DOHH2 (cell line): ENCODE measurements around the gene ASXL1.
A peak's percentile ranks its signal among the peaks of the same experiment; 100 is the strongest.

Experiments
- H3F3A ChIP-seq: fragments of 200-600 bp; sonication (generic), shearing (Covaris generic); 2 replicates; pipeline ENCODE4 v1.6.0; 2016; ENCODE audit warnings: antibody characterized with exemption, mild to moderate bottlenecking; ENCODE audit not compliant: control insufficient read depth, insufficient read depth
- H3K27ac ChIP-seq: fragments of 200-600 bp; sonication (generic); 2 replicates; pipeline ENCODE4 v1.5.1; 2014; ENCODE audit warnings: low read depth, mild to moderate bottlenecking, low read length, moderate library complexity
- H3K27me3 ChIP-seq: fragments of 200-600 bp; sonication (generic); 2 replicates; pipeline ENCODE4 v1.6.1; 2014; ENCODE audit warnings: mild to moderate bottlenecking, low read length, mixed read lengths; ENCODE audit not compliant: control insufficient read depth
- H3K36me3 ChIP-seq: fragments of 200-600 bp; sonication (generic); 2 replicates; pipeline ENCODE4 v1.6.1; 2014; ENCODE audit warnings: mild to moderate bottlenecking, low read length, moderate library complexity, mixed read lengths; ENCODE audit not compliant: control insufficient read depth
- H3K4me1 ChIP-seq: fragments of 200-600 bp; sonication (generic); 2 replicates; pipeline ENCODE4 v1.6.1; 2014; ENCODE audit warnings: mild to moderate bottlenecking, low read length, mixed read lengths; ENCODE audit not compliant: control insufficient read depth
- H3K4me2 ChIP-seq: fragments of 200-600 bp; sonication (generic); 2 replicates; pipeline ENCODE4 v1.6.0; 2014; ENCODE audit warnings: mild to moderate bottlenecking, low read length, moderate library complexity
- H3K4me3 ChIP-seq: fragments of 200-600 bp; sonication (generic); 2 replicates; pipeline ENCODE4 v1.5.1; 2014; ENCODE audit warnings: mild to moderate bottlenecking, low read length, mixed read lengths
- H3K79me2 ChIP-seq: fragments of 200-600 bp; sonication (generic); 2 replicates; pipeline ENCODE4 v1.6.1; 2014; ENCODE audit warnings: mild to moderate bottlenecking, low read length, mixed read lengths; ENCODE audit not compliant: control insufficient read depth
- H3K9me2 ChIP-seq: fragments of 200-600 bp; sonication (generic); replicated peaks from 2 replicates; pipeline ENCODE4 v1.6.1; 2014; ENCODE audit warnings: mild to moderate bottlenecking, low read length, mixed read lengths; ENCODE audit not compliant: control insufficient read depth
- H3K9me3 ChIP-seq: fragments of 200-600 bp; sonication (generic); 2 replicates; pipeline ENCODE4 v1.6.1; 2014; ENCODE audit warnings: antibody characterized with exemption, low read length, mixed read lengths; ENCODE audit not compliant: control insufficient read depth, insufficient read depth
- H4K20me1 ChIP-seq: fragments of 200-600 bp; sonication (generic); 2 replicates; pipeline ENCODE4 v1.6.0; 2014; ENCODE audit warnings: low read depth, mild to moderate bottlenecking, antibody characterized with exemption, low read length, moderate library complexity; ENCODE audit not compliant: control insufficient read depth, insufficient read depth
- CTCF ChIP-seq: fragments of 200-600 bp; sonication (generic); IDR thresholded peaks from one replicate; pipeline ENCODE4 v1.5.1; 2014; ENCODE audit warnings: antibody characterized with exemption, mild to moderate bottlenecking, low read depth, low read length; ENCODE audit not compliant: poor library complexity, severe bottlenecking
- EZH2phosphoT487 ChIP-seq: fragments of 200-600 bp; sonication (generic); IDR thresholded peaks from 2 replicates; pipeline ENCODE4 v1.6.1; 2017; ENCODE audit warnings: borderline replicate concordance, mild to moderate bottlenecking, antibody characterized with exemption, low read length, moderate library complexity, mixed read lengths

ASXL1 gene

GRCh38 chr20:32358883-32359632 lies 927 bp downstream of the ASXL1 start:
- no peaks in the 10 kb centered on the region for H3K9me2 ChIP-seq
- H3K4me3 ChIP-seq = peak overlapping the region; percentile 96
- H3K79me2 ChIP-seq = peaks cover 64% of the 10 kb centered on the region
- H3K27me3 ChIP-seq = no peaks in the 10 kb centered on the region
- H3K4me2 ChIP-seq = peak overlapping the region; percentile 84
- peak overlapping the region; percentile 74 for H3K27ac ChIP-seq
- peaks cover 78% of the 10 kb centered on the region for H3K4me1 ChIP-seq
- peaks cover 11% of the 10 kb centered on the region for H3F3A ChIP-seq
- no peaks in the 10 kb centered on the region for H3K9me3 ChIP-seq
- peaks cover 22% of the 10 kb centered on the region for H3K36me3 ChIP-seq
- peaks cover 25% of the 10 kb centered on the region for H4K20me1 ChIP-seq
- TF ChIP-seq EZH2phosphoT487 (no peak), CTCF (no peak)

GRCh38 chr20:32359633-32360332 lies 1.7 kb downstream of the ASXL1 start:
- Histone ChIP-seq H3K27ac (peak overlapping the region; percentile 74), H3K79me2 (peaks cover 71% of the 10 kb centered on the region), H3K4me1 (peaks cover 80% of the 10 kb centered on the region), H3K4me3 (peak overlapping the region; percentile 96), H3K9me2 (no peaks in the 10 kb centered on the region), H3K36me3 (peaks cover 22% of the 10 kb centered on the region), H4K20me1 (peaks cover 29% of the 10 kb centered on the region), H3K4me2 (peak overlapping the region; percentile 84), H3K9me3 (no peaks in the 10 kb centered on the region), H3K27me3 (no peaks in the 10 kb centered on the region), H3F3A (peaks cover 11% of the 10 kb centered on the region)
- TF ChIP-seq EZH2phosphoT487 (no peak), CTCF (no peak)

GRCh38 chr20:32360333-32360634 lies 2.2 kb downstream of the ASXL1 start:
- 0 out of 2 replicates have a peak overlapping the region, but pooled peaks have one; percentile 74 for H3K27ac ChIP-seq
- H3K27me3 ChIP-seq = no peaks in the 10 kb centered on the region
- no peaks in the 10 kb centered on the region for H3K9me3 ChIP-seq
- peaks cover 7% of the 10 kb centered on the region for H3F3A ChIP-seq
- no peak for TF ChIP-seq CTCF
- no peak for TF ChIP-seq EZH2phosphoT487
- H3K4me3 ChIP-seq = peak overlapping the region; percentile 96
- peaks cover 76% of the 10 kb centered on the region for H3K79me2 ChIP-seq
- peak overlapping the region; percentile 84 for H3K4me2 ChIP-seq
- H4K20me1 ChIP-seq = peaks cover 33% of the 10 kb centered on the region
- H3K4me1 ChIP-seq = peaks cover 80% of the 10 kb centered on the region
- H3K36me3 ChIP-seq = peaks cover 22% of the 10 kb centered on the region
- no peaks in the 10 kb centered on the region for H3K9me2 ChIP-seq
